B cell (primary cell): Measurements from ENCODE around the gene CENPL. TPM values are rescaled to one million over a fixed set of nuclear protein-coding genes. Genes with fewer than 3 reads are reported as not detected.

ENCODE experiments used
- ATAC-seq: fragments of 200-7000 bp; cut with Tn5 transposase; one replicate; pipeline ENCODE4 v1.10.0; 2021; ENCODE audit warnings: low read depth, mild to moderate bottlenecking, moderate number of reproducible peaks, moderate library complexity
- CTCF ChIA-PET: fragments of 350-600 bp; sonication (Branson Sonifier 250); formaldehyde crosslinking; loops from one replicate; lab custom pipeline; 2021; ENCODE audit warnings: antibody characterized with exemption, inconsistent platforms; lab: Charles Lee
- POLR2A ChIA-PET: fragments of 350-600 bp; sonication (Branson Sonifier 250); formaldehyde crosslinking; loops from one replicate; lab custom pipeline; 2021; ENCODE audit warnings: antibody characterized with exemption; lab: Charles Lee
- DNase-seq: peaks from one replicate; pipeline ENCODE4 v3.0.0; 2013
- H2AFZ ChIP-seq: 2 replicates; pipeline ENCODE4 v1.6.1; 2012; ENCODE audit warnings: mild to moderate bottlenecking, low read depth, low read length; ENCODE audit not compliant: insufficient read depth, poor library complexity, severe bottlenecking
- H3K27ac ChIP-seq, 2 donors: 1 replicate in 1 of 2; 2 replicates in 1 of 2; pipeline ENCODE4 v1.5.1; 2012 to 2013; ENCODE audit warnings: low read length in 2 of 2, mild to moderate bottlenecking in 2 of 2, moderate library complexity in 1 of 2
- H3K27me3 ChIP-seq, 4 experiments: fragments of 200-600 bp in 1 of 4; sonication (generic) in 1 of 4; replicated peaks in 1 of 4; 1 replicate in 2 of 4; 2 replicates in 2 of 4; pipeline versions ENCODE4 v1.6.1 to v1.7.0; 2013 to 2016; ENCODE audit warnings: low read length in 3 of 4, mild to moderate bottlenecking in 2 of 4, mixed read lengths in 1 of 4, moderate library complexity in 1 of 4; ENCODE audit not compliant: insufficient read depth in 4 of 4, control insufficient read depth in 3 of 4; ENCODE audit errors: control extremely low read depth in 1 of 4
- H3K36me3 ChIP-seq, 2 experiments: replicated peaks in 1 of 2; 1 replicate in 1 of 2; 2 replicates in 1 of 2; pipeline versions ENCODE4 v1.6.1 to v1.7.1; 2013; ENCODE audit warnings: low read length in 1 of 2; ENCODE audit not compliant: insufficient read depth in 2 of 2, control insufficient read depth in 1 of 2; ENCODE audit errors: control extremely low read depth in 1 of 2, extremely low read depth in 1 of 2
- H3K4me1 ChIP-seq, 2 donors: fragments of 200-600 bp in 1 of 2; sonication (generic) in 1 of 2; 1 replicate in 1 of 2; 2 replicates in 1 of 2; pipeline versions ENCODE4 v1.5.1 to v1.6.1; 2013 to 2017; ENCODE audit warnings: low read length in 2 of 2; ENCODE audit not compliant: control insufficient read depth in 2 of 2, insufficient read depth in 2 of 2
- H3K4me2 ChIP-seq: replicated peaks from 2 replicates; pipeline ENCODE3; 2012; ENCODE audit warnings: mild to moderate bottlenecking, low read depth, low read length; ENCODE audit not compliant: poor library complexity, severe bottlenecking
- H3K4me3 ChIP-seq, 5 experiments: fragments of 200-600 bp in 1 of 5; sonication (generic) in 1 of 5; 1 replicate in 3 of 5; 2 replicates in 2 of 5; pipeline versions ENCODE4 v1.5.1 to v1.7.0; 2011 to 2016; ENCODE audit warnings: low read length in 4 of 5, mild to moderate bottlenecking in 4 of 5, low read depth in 2 of 5, control low read depth in 1 of 5, moderate library complexity in 1 of 5; ENCODE audit not compliant: insufficient read depth in 1 of 5; ENCODE audit errors: control extremely low read depth in 1 of 5, extremely low read depth in 1 of 5
- H3K79me2 ChIP-seq: fragments of 200-600 bp; sonication (generic); one replicate; pipeline ENCODE4 v1.6.0; 2016; ENCODE audit warnings: low read length; ENCODE audit not compliant: control insufficient read depth, insufficient read depth
- H3K9ac ChIP-seq: fragments of 200-600 bp; sonication (generic); 2 replicates; pipeline ENCODE4 v1.6.1; 2017; ENCODE audit warnings: mild to moderate bottlenecking, low read length, moderate library complexity
- H3K9me3 ChIP-seq, 3 donors: one replicate each; pipeline versions ENCODE4 v1.6.1 to v1.7.1; 2013; ENCODE audit warnings: low read length in 2 of 3; ENCODE audit not compliant: control insufficient read depth in 2 of 3, insufficient read depth in 1 of 3; ENCODE audit errors: control extremely low read depth in 1 of 3
- H4K20me1 ChIP-seq: 2 replicates; pipeline ENCODE4 v1.6.0; 2012; ENCODE audit warnings: mild to moderate bottlenecking, low read length; ENCODE audit not compliant: insufficient read depth, control insufficient read depth, poor library complexity, severe bottlenecking
- H3K27ac Mint-ChIP-seq: one replicate; pipeline ENCODE4 v1.8.0; 2021; ENCODE audit warnings: mixed read lengths
- H3K27me3 Mint-ChIP-seq: one replicate; pipeline ENCODE4 v1.8.0; 2021; ENCODE audit warnings: mixed read lengths
- H3K4me1 Mint-ChIP-seq: one replicate; pipeline ENCODE4 v1.8.0; 2021; ENCODE audit warnings: mixed read lengths
- H3K4me3 Mint-ChIP-seq: one replicate; pipeline ENCODE4 v1.8.0; 2021; ENCODE audit warnings: mixed read lengths
- H3K9me3 Mint-ChIP-seq: one replicate; pipeline ENCODE4 v1.8.0; 2022; ENCODE audit warnings: mixed read lengths; ENCODE audit not compliant: insufficient read depth
- CTCF ChIP-seq: fragments of 200-600 bp; IDR thresholded peaks from one replicate; pipeline ENCODE4 v1.8.0; 2022; ENCODE audit warnings: antibody characterized with exemption, mild to moderate bottlenecking
- EZH2 ChIP-seq: IDR thresholded peaks from 2 replicates; pipeline ENCODE4 v1.6.1; 2012; ENCODE audit warnings: borderline replicate concordance, low read depth, mild to moderate bottlenecking, moderate library complexity, low read length; ENCODE audit not compliant: insufficient read depth, poor library complexity, severe bottlenecking
- WGBS: methylation state at CpG from one replicate; pipeline ENCODE4 v1.1.5; 2013; ENCODE audit warnings: missing lambda C conversion rate; ENCODE audit not compliant: insufficient coverage; 5-methylcytosine and 5-hydroxymethylcytosine counted together
- intact Hi-C: fragments of 100-400 bp; cut with micrococcal nuclease; formaldehyde crosslinking; loops from one replicate; pipeline ENCODE4 v1.10.0; 2022
- polyA plus RNA-seq: library from polyadenylated mRNA; depleted of rRNA; stranded (reverse); fragments of >200 nt; gene quantifications from 2 replicates; pipeline ENCODE4 v1.2.3, GENCODE V29; 2012
- total RNA-seq, 2 donors: library from RNA; stranded (reverse); fragments of 120-200 nt in 1 of 2; gene quantifications; 1 replicate in 1 of 2; 2 replicates in 1 of 2; pipeline versions ENCODE4 v1.2.3 to v1.2.4, GENCODE V29; 2013 to 2022

CENPL gene
- total and polyA plus RNA-seq, 2 donors (not counting 1 experiment from before 2014, with no cell fraction given), result 3.2 to 9.7 TPM

GRCh38 chr1:173852105-173852504, 27.4 kb upstream of the CENPL start:
- Histone ChIP-seq H3K27ac (no peak overlapping the region), H2AFZ (no peak overlapping the region), H3K36me3 (peaks cover 1 to 40% of the 10 kb centered on the region in 2 experiments), H4K20me1 (no peaks in the 10 kb centered on the region), H3K27me3 (no peaks in the 10 kb centered on the region), H3K79me2 (no peaks in the 10 kb centered on the region), H3K9me3 (no peaks in the 10 kb centered on the region), H3K4me2 (no peak overlapping the region), H3K4me1 (no peaks in the 10 kb centered on the region), H3K4me3 (no peak overlapping the region), H3K9ac (no peak overlapping the region)
- Mint-ChIP-seq H3K4me3 (no peak overlapping the region), H3K27ac (no peak overlapping the region), H3K4me1 (no peaks in the 10 kb centered on the region), H3K9me3 (no peaks in the 10 kb centered on the region), H3K27me3 (no peaks in the 10 kb centered on the region)
- no peak for DNase-seq
- no peak for ATAC-seq
- ChIA-PET CTCF (interaction anchor here (1.0 kb wide), 1 partner anchor 9 kb away, joined by 3 read pairs; no protein-coding TSS in a partner anchor), POLR2A (no interaction called here)
- intact Hi-C loops, result no loop called here
- TF ChIP-seq EZH2, result no peak
- no peak for TF ChIP-seq CTCF
- no CpG with 5 or more reads among the region's 4 CpGs for WGBS

GRCh38 chr1:173832748-173833147, 8.1 kb upstream of the CENPL start:
- TF ChIP-seq CTCF (no peak), EZH2 (no peak)
- intact Hi-C loops, result no loop called here
- Histone ChIP-seq H4K20me1 (no peaks in the 10 kb centered on the region), H3K9me3 (no peaks in the 10 kb centered on the region), H3K4me2 (no peak overlapping the region), H3K9ac (no peak overlapping the region), H3K36me3 (peaks cover 10 to 48% of the 10 kb centered on the region in 2 experiments), H3K4me3 (no peak overlapping the region), H2AFZ (no peak overlapping the region), H3K27ac (no peak overlapping the region), H3K27me3 (no peaks in the 10 kb centered on the region), H3K4me1 (no peaks in the 10 kb centered on the region), H3K79me2 (no peaks in the 10 kb centered on the region)
- Mint-ChIP-seq H3K27ac (no peak overlapping the region), H3K4me3 (no peak overlapping the region), H3K27me3 (no peaks in the 10 kb centered on the region), H3K9me3 (no peaks in the 10 kb centered on the region), H3K4me1 (no peaks in the 10 kb centered on the region)
- DNase-seq, result no peak
- ChIA-PET CTCF (interaction anchor here (1.5 kb wide), 1 partner anchor 1087 kb away, joined by 4 read pairs; no protein-coding TSS in a partner anchor), POLR2A (interaction anchor here (0.6 kb wide), 1 partner anchor 930 kb away, joined by 9 read pairs; no protein-coding TSS in a partner anchor)
- WGBS, result no CpG with 5 or more reads among the region's 1 CpG
- no peak for ATAC-seq
